Natural killer cell (primary cell): ENCODE measurements around the gene MAP3K4. TPM values are rescaled to one million over a fixed set of nuclear protein-coding genes. Genes with fewer than 3 reads are reported as not detected.

Experiments
- ATAC-seq, 3 donors: fragments of 150-1000 bp in 2 of 3; fragments of 200-7000 bp in 1 of 3; cut with Tn5 transposase; 1 replicate in 1 of 3; 2 replicates in 2 of 3; pipeline ENCODE4 v1.10.0; 2021; ENCODE audit warnings: mild to moderate bottlenecking in 2 of 3, moderate library complexity in 2 of 3
- DNase-seq, 2 donors: peaks; one replicate each; pipeline versions ENCODE4 v3.0.0 to v3.0.0-alpha.2; 2013 to 2021; ENCODE audit warnings: mixed read lengths in 1 of 2
- H3K27ac ChIP-seq: one replicate; pipeline ENCODE4 v1.5.1; 2013; ENCODE audit warnings: mild to moderate bottlenecking, low read length
- H3K27me3 ChIP-seq: one replicate; pipeline ENCODE4 v1.6.1; 2013; ENCODE audit warnings: low read length; ENCODE audit not compliant: control insufficient read depth, insufficient read depth
- H3K36me3 ChIP-seq: one replicate; pipeline ENCODE4 v1.6.1; 2013; ENCODE audit warnings: low read length; ENCODE audit not compliant: control insufficient read depth, insufficient read depth
- H3K4me1 ChIP-seq: one replicate; pipeline ENCODE4 v1.6.1; 2013; ENCODE audit warnings: low read length; ENCODE audit not compliant: control insufficient read depth, insufficient read depth
- H3K4me3 ChIP-seq: one replicate; pipeline ENCODE4 v1.5.1; 2013; ENCODE audit warnings: low read length
- H3K9me3 ChIP-seq: one replicate; pipeline ENCODE4 v1.6.1; 2013; ENCODE audit warnings: low read length; ENCODE audit not compliant: control insufficient read depth, insufficient read depth
- H3K27ac Mint-ChIP-seq, 2 donors: one replicate each; pipeline ENCODE4 v1.8.0; 2022; ENCODE audit warnings: mild to moderate bottlenecking in 2 of 2, mixed read lengths in 2 of 2, moderate library complexity in 1 of 2
- H3K27me3 Mint-ChIP-seq, 2 donors: one replicate each; pipeline ENCODE4 v1.8.0; 2022; ENCODE audit warnings: low read depth in 2 of 2, mixed read lengths in 2 of 2
- H3K36me3 Mint-ChIP-seq: one replicate; pipeline ENCODE4 v1.8.0; 2022; ENCODE audit warnings: mixed read lengths
- H3K4me1 Mint-ChIP-seq, 2 donors: one replicate each; pipeline ENCODE4 v1.8.0; 2022; ENCODE audit warnings: mixed read lengths in 2 of 2
- H3K4me3 Mint-ChIP-seq: one replicate; pipeline ENCODE4 v1.8.0; 2022; ENCODE audit warnings: mild to moderate bottlenecking, moderate library complexity, mixed read lengths
- H3K9me3 Mint-ChIP-seq, 2 donors: one replicate each; pipeline ENCODE4 v1.8.0; 2022; ENCODE audit warnings: mixed read lengths in 2 of 2
- WGBS: methylation state at CpG from one replicate; pipeline ENCODE4 v1.1.7; 2013; ENCODE audit warnings: missing lambda C conversion rate; ENCODE audit not compliant: insufficient coverage; 5-methylcytosine and 5-hydroxymethylcytosine counted together
- intact Hi-C: fragments of 100-400 bp; cut with micrococcal nuclease; formaldehyde crosslinking; loops from one replicate; pipeline ENCODE4 v1.14.2; 2022
- total RNA-seq, 4 donors: library from RNA; stranded (reverse); fragments of 120-200 nt in 1 of 4; gene quantifications; one replicate each; pipeline versions ENCODE4 v1.2.3 to v1.2.4, GENCODE V29; 2013 to 2022
- TF ChIP-seq, protein P1 (sequence below): fragments of 200-600 bp; IDR thresholded peaks from one replicate; pipeline ENCODE4 v1.8.0; 2022; ENCODE audit warnings: antibody characterized with exemption

MAP3K4 gene
- total RNA-seq, 3 donors from 2014 or later (not counting 1 experiment from before 2014, with no cell fraction given): 46.5 to 79.9 (median 67.0) TPM

DNA sequence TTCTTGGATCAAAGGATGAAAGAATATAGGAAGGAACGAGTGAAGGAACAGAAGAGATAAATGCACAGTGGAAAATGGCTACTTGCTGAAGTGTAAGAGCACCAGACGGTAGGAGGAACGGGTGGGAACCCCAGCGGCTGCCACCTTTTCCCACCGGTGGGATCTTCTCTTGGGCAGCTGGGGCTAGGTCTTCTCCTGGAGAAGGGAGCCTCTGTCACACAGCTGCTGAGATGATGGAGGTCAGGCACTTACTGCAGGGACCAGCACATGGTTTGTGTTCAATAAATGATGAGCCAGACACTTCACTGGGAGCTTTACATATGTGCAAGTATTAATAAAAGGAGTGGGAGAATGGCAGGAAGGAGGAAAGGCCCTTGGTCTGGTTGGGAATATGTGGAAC lies 158.6 kb downstream of the MAP3K4 start:
- ATAC-seq (no peak), DNase-seq (no peak)
- Histone ChIP-seq H3K4me3 (no peak overlapping the region), H3K4me1 (no peaks in the 10 kb centered on the region), H3K27me3 (no peaks in the 10 kb centered on the region), H3K9me3 (no peaks in the 10 kb centered on the region), H3K27ac (no peak overlapping the region), H3K36me3 (peaks cover 35% of the 10 kb centered on the region)
- intact Hi-C loops: no loop called here
- 95% methylated on average over 5 of the region's 5 CpGs for WGBS
- Mint-ChIP-seq H3K36me3 (no peaks in the 10 kb centered on the region), H3K27ac (no peak overlapping the region), H3K9me3 (no peaks in the 10 kb centered on the region), H3K27me3 (no peaks in the 10 kb centered on the region), H3K4me3 (no peak overlapping the region), H3K4me1 (peaks cover 0 to 14% of the 10 kb centered on the region in 2 donors)
- TF ChIP-seq, protein P1, sequence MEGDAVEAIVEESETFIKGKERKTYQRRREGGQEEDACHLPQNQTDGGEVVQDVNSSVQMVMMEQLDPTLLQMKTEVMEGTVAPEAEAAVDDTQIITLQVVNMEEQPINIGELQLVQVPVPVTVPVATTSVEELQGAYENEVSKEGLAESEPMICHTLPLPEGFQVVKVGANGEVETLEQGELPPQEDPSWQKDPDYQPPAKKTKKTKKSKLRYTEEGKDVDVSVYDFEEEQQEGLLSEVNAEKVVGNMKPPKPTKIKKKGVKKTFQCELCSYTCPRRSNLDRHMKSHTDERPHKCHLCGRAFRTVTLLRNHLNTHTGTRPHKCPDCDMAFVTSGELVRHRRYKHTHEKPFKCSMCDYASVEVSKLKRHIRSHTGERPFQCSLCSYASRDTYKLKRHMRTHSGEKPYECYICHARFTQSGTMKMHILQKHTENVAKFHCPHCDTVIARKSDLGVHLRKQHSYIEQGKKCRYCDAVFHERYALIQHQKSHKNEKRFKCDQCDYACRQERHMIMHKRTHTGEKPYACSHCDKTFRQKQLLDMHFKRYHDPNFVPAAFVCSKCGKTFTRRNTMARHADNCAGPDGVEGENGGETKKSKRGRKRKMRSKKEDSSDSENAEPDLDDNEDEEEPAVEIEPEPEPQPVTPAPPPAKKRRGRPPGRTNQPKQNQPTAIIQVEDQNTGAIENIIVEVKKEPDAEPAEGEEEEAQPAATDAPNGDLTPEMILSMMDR: no peak

DNA sequence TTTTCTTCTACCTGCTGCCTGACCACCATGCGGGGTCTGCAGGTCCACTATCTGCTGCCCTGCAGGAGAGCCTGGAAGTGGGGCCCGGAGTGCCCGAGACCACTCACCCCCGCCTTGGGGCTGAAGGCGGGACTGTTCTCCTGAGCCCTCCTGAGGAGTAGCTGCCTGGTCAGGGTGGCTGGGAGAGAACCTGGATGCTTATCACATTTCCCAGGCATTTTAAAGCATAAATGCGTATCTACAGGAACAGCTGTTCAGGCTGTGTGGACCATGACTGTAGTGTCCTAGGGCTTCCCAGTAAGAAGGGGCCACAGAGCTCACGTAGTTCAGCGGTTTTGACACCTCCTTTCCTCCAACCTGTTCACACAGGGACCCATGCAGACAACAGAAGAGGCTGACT lies 159.0 kb downstream of the MAP3K4 start:
- DNase-seq: no peak
- Histone ChIP-seq H3K27ac (no peak overlapping the region), H3K9me3 (no peaks in the 10 kb centered on the region), H3K4me3 (no peak overlapping the region), H3K4me1 (no peaks in the 10 kb centered on the region), H3K27me3 (no peaks in the 10 kb centered on the region), H3K36me3 (peaks cover 35% of the 10 kb centered on the region)
- intact Hi-C loops: no loop called here
- TF ChIP-seq, protein P1: no peak
- peaks cover 0 to 14% of the 10 kb centered on the region in 2 donors for H3K4me1 Mint-ChIP-seq
- WGBS: 93% methylated on average over 8 of the region's 8 CpGs
- peak overlapping the region in 1 of 2 donors; percentile 67 for H3K27ac Mint-ChIP-seq
- H3K9me3 Mint-ChIP-seq: no peaks in the 10 kb centered on the region
- no peaks in the 10 kb centered on the region for H3K27me3 Mint-ChIP-seq
- H3K36me3 Mint-ChIP-seq: no peaks in the 10 kb centered on the region
- H3K4me3 Mint-ChIP-seq: no peak overlapping the region
- no peak for ATAC-seq

DNA sequence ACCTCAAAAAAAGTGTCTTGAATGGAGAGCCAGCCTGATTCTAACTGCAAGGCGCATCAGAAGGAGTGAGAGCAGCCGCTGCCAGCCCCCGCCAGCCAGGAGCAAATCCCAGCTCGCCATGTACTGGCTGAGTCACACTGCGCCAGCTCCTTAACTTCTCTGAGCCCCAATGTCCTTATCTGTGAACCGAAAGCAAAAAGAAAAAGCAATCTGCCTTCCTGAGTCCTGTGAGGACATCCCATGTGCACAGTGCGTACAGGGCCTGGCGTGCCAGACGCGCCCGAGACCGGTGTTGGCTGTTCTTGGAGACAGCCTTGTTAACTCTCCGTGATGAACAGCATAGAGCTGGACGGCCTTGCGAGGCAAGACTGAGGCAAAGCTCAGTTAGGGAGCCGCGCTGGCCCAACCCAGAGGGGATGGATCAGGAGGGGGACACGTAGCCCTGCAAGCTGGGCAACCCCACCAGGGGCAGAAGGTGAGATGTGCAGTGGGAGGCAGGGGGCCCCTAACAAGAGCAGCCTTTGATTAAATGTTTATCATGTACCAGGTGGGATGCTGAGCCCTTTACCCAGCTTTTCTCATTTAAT lies 159.6 kb downstream of the MAP3K4 start:
- TF ChIP-seq, protein P1: no peak
- ATAC-seq: no peak

More for the DNA sequence above, 159.6 kb downstream of the MAP3K4 start:
- Histone ChIP-seq H3K4me1 (no peaks in the 10 kb centered on the region), H3K9me3 (no peaks in the 10 kb centered on the region), H3K27ac (no peak overlapping the region), H3K27me3 (no peaks in the 10 kb centered on the region), H3K36me3 (peaks cover 35% of the 10 kb centered on the region), H3K4me3 (no peak overlapping the region)
- DNase-seq: no peak
- H3K27me3 Mint-ChIP-seq: no peaks in the 10 kb centered on the region
- intact Hi-C loops: no loop called here
- WGBS: 97% methylated on average over 18 of the region's 18 CpGs
- H3K4me1 Mint-ChIP-seq: peaks cover 0 to 14% of the 10 kb centered on the region in 2 donors
- H3K36me3 Mint-ChIP-seq: no peaks in the 10 kb centered on the region
- no peaks in the 10 kb centered on the region for H3K9me3 Mint-ChIP-seq
- no peak overlapping the region for H3K4me3 Mint-ChIP-seq
- H3K27ac Mint-ChIP-seq: peak overlapping the region in 1 of 2 donors; percentile 67
